AG10803 (cell line): ENCODE measurements around the gene ZNF281.

Source experiments
- DNase-seq: peaks from one replicate; pipeline ENCODE4 v3.0.0; 2010; ENCODE audit warnings: low read depth
- H3K4me3 ChIP-seq: 2 replicates; pipeline ENCODE4 v1.5.1; 2011; ENCODE audit warnings: mild to moderate bottlenecking, low read length, control low read depth
- TF ChIP-seq, protein P1 (sequence below): conservative IDR thresholded peaks from 2 replicates; pipeline ENCODE4 v1.5.1; 2011; ENCODE audit warnings: mild to moderate bottlenecking, low read length, control low read depth, inconsistent platforms

Gene ZNF281

GRCh38 chr1:200437556-200438203, 27.8 kb upstream of the ZNF281 start:
- no peak for DNase-seq
- peak overlapping the region; percentile 12 for H3K4me3 ChIP-seq
- TF ChIP-seq, protein P1, sequence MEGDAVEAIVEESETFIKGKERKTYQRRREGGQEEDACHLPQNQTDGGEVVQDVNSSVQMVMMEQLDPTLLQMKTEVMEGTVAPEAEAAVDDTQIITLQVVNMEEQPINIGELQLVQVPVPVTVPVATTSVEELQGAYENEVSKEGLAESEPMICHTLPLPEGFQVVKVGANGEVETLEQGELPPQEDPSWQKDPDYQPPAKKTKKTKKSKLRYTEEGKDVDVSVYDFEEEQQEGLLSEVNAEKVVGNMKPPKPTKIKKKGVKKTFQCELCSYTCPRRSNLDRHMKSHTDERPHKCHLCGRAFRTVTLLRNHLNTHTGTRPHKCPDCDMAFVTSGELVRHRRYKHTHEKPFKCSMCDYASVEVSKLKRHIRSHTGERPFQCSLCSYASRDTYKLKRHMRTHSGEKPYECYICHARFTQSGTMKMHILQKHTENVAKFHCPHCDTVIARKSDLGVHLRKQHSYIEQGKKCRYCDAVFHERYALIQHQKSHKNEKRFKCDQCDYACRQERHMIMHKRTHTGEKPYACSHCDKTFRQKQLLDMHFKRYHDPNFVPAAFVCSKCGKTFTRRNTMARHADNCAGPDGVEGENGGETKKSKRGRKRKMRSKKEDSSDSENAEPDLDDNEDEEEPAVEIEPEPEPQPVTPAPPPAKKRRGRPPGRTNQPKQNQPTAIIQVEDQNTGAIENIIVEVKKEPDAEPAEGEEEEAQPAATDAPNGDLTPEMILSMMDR, result no peak

DNA sequence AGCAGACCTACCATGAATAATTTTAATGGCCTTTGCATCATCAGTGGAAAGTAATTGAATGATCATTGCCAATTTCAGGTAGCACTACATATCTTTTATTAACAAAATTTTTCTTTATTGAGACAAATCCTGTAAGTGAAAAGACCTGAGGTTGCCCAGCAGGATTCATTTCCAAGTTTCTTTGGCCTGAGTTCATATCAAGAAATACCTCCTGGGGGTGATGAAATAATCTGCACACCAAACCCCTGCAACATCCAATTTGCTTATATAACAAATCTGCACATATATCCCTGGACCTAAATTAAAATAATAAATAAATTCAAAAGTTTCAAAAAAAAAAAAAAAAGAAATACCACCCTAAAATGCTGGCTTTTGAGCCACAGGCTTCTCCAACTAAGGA, 27.3 kb upstream of the ZNF281 start:
- TF ChIP-seq, protein P1, result no peak
- no peak for DNase-seq
- no peak overlapping the region for H3K4me3 ChIP-seq

GRCh38 chr1:200436436-200436835, 26.6 kb upstream of the ZNF281 start:
- peak; percentile 43 for DNase-seq
- no peak overlapping the region for H3K4me3 ChIP-seq
- TF ChIP-seq, protein P1, result no peak

- DNase-seq, result no peak
- TF ChIP-seq, protein P1, result no peak
- H3K4me3 ChIP-seq, result no peak overlapping the region
These were observed 25.5 kb upstream of the ZNF281 start for GRCh38 chr1:200435200-200435780.

DNA sequence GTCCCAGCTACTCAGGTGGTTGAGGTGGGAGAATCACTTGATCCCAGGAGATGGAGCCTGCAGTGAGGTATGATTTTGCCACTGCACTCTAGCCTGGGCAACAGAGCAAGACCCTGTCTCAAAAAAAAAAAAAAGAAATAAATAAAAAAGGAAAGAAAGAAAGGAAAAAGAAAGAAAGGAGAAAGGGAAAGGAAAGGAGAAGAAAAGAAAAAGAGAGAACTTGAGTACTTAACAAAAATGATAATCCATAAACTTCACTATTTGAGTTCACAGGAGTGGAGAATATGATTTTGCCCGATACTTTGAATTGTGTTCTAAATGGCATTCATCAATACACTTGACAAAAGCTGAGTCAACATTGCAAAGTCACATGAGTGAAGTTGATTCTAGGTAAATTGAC, 23.8 kb upstream of the ZNF281 start:
- TF ChIP-seq, protein P1, result no peak
- H3K4me3 ChIP-seq, result no peak overlapping the region
- DNase-seq, result no peak

GRCh38 chr1:200432586-200432985, 22.8 kb upstream of the ZNF281 start:
- DNase-seq, result no peak
- TF ChIP-seq, protein P1, result no peak
- no peak overlapping the region for H3K4me3 ChIP-seq

DNA sequence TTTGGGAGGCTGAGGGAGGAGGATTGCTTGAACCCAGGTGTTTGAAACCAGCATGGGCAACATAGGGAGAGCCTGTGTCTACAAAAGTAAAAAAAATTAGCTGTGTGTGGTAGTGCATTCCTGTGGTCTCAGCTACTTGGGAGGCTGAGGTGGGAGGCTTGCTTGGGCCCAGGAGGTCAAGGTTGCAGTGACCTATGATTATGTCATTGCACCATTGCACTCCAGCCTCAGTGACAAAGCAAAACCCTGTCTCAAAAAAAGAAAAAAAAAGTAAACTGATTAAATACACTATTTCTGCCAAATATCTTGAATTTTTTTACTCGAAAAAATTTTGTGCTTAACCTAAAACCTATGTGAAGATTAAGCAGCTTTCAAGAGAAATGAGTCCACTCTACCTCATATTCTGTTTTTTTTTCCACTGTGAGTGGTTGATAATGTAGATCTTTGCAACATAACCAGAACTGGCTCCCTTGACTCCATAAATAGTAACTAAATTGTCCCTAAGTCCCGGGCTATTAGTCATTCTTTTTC, 19.4 kb upstream of the ZNF281 start:
- DNase-seq, result peak; percentile 82
- H3K4me3 ChIP-seq, result no peak overlapping the region
- TF ChIP-seq, protein P1, result no peak
